HG03442 (cell line): ENCODE measurements around the gene SPAG4.
A peak's percentile ranks its signal among the peaks of the same experiment; 100 is the strongest.

Source experiments
- ATAC-seq: cut with Tn5 transposase; IDR thresholded peaks from one replicate; pipeline ENCODE4 v1.9.1; 2021; ENCODE audit warnings: mild to moderate bottlenecking, moderate library complexity; ENCODE audit not compliant: unreplicated experiment

Gene SPAG4

DNA sequence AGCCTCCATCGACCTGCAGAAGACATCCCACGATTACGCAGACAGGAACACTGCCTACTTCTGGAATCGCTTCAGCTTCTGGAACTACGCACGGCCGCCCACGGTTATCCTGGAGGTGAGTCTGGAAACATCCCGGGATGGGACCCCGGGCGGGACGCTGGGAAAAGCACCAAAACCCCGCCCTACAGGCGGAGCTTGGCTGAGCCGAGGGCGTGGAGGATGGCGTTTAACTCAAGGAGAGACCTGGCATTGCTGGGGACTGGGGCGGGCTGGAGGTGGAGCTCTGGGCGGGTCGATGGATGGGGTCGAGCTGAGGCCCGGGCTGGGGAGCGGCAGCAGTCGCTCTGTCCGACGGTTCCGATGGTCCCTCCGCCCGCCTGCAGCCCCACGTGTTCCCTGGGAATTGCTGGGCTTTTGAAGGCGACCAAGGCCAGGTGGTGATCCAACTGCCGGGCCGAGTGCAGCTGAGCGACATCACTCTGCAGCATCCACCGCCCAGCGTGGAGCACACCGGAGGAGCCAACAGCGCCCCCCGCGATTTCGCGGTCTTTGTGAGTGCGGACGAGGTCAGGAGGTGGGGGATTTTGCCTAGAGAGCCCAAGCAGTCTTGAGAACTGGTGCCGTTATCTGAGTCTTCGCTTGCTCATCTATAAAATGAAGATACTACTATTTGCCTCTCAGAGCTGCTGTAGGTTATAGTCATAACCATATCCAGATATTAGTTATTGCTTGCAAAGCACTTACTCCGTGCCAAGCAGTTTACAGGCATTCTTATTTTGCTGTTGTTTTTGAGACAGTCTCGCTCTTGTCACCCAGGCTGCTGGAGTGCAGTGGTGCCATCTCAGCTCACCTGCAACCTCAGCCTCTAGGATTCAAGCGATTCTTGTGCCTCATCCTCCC, 3.8 kb downstream of the SPAG4 start:
- ATAC-seq, result peak; percentile 27

DNA sequence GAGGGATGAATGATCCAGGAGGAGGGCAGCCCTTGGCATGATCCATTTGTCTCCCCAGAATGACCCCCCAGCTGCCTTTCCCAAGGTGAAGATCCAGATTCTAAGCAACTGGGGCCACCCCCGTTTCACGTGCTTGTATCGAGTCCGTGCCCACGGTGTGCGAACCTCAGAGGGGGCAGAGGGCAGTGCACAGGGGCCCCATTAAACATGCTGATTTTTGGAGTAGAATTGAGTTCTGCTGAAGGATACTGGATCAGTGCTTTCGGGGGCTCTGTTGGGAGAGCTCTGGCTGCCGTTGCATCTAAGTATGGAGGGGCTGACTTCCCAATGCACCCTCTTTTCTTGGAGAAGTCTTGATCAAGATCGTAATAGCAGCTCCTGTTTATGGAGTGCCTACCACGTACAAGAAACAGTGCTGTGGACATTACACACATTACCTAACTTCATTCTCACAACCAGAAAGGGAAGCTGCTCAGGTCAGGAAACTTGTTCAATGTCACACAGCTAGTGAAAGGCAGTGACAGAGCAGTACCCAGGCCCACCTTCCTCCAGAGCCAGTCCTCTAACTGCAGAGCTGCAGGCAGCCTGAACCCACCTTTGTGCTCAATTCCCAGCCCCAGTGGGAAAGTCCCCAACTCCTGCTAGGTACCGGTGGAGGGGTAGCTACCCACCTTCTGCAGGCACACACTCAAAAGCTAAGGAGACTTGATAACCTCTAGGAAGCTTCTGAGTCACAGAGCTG, 5.4 kb downstream of the SPAG4 start:
- no peak for ATAC-seq

DNA sequence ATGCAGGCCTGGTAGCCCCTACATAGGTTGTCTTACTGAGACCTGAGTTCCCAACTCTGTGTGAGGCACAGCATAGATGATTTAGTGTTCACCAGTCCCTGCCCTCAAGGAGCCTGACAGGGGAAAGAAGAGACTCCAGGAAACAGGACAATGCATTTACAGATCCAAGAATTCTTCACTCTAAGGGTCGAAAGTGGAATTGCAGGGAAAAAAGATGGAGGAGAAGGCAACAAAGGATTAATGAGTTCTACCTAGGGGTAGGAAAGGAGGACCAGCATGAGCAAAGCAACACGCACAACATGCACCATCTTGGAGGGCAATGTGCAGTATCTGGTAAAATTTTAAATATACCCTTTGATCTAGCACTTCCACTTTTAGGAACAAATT, 5.9 kb downstream of the SPAG4 start:
- no peak for ATAC-seq

DNA sequence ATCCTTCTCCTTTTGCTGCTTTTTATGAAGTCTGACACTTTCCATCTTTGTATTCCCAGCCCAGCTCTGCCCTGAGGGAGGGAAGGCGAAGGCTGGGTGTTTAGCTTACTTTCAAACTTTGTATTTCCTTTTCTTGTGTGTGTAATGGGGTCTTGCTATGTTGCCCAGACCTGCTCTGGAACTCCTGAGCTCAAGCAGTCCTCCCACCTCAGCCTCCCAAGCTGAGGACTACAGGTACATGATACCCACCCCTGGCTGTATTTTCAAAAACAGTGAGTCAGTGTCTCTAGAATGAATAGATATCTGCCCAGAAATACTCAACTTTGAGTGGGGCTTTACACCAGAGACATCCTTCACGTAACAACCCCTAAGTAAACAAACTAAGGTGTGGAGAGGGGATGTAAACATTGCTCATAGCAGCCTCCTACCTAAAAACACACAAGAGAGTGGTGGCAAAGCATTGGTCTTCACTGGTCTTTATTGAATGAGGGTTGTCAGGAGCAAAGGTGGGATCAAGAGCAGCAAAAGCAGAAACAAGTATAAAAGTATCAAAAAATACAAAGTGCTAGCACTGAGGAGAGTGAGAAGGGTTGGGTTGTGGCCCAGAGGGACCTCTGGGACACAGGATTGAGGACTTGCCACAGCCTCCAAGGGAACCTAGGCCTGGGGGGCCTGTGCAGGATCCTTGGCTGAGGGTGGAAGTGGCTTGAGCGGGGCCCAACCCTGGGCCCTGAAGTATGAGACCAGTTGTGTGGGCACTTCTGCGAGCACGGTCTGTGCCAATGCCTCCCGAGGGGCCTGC, 10.2 kb downstream of the SPAG4 start:
- ATAC-seq, result no peak

DNA sequence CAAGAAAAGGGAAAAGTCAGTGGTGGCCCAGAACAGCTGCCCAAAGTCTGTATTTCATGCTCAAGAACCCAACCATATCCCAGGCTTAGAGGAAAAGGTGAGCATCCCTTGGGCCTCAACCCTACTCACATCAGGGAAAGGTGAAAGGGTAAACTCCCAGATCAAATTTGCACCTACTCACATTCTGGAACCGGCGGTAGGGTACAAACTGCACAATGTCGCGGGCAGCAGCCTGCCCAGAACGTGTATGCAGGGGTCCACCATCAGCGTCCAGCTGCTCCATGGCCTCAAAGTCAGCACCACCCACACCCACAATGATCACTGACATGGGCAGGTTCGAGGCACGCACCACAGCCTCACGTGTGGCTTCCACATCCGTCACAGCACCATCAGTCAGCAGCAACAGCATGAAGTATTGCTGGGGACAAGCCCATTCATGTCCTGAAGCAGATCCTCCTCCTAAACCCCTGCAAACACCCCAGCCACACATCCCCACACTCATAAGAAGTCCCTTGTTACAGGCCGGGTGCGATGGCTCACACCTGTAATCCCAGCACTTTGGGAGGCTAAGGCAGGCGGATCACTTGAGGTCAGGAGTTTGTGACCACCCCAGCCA, 10.9 kb downstream of the SPAG4 start:
- ATAC-seq, result no peak

DNA sequence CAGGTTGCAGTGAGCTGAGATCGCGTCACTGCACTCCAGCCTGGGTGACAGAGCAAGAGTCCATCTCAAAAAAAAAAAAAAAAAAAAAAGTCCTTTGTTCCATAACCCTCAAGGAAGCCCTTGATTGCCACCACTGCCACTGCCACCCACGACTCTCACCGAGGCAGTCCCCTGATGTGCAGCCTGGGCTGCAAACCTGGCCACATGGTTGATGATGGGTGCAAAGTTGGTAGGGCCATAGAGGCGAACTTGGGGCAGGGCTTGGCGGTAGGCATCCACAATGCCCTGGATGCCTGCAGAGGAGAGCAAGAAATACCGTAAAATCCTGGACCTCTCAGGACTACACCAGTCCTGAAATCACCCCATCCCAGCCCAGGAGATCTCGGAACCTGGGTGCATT, 11.5 kb downstream of the SPAG4 start:
- ATAC-seq, result no peak

DNA sequence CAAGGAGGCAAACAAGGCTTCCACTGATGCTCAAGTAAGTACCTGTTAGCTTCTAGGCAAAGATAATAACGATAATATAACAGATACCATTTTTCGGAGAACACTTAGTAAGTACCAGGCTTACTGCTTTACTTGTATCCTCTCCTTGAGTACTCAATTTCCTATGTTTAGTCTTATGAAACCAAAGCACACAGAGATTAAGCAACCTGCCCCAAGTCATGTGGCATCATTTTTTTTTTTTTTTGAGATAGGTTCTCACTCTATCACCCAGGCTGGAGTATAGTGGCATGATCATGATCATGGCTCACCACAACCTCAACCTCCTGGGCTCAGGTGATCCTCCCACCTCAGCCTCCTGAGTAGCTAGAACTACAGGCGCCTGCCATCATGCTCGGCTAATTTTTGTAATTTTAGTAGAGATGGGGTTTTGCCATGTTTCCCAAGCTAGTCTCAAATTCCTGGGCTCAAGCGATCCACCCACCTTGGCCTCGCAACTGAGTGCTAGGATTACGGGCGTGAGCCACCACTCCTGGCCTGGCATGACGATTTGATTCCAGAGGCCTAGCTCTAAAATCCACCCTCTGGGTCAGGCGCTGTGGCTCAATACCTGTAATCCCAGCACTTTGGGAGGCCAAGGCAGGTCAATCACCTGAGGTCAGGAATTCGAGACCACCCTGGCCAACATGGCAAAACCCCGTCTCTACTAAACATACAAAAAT, 14.0 kb downstream of the SPAG4 start:
- ATAC-seq, result no peak

DNA sequence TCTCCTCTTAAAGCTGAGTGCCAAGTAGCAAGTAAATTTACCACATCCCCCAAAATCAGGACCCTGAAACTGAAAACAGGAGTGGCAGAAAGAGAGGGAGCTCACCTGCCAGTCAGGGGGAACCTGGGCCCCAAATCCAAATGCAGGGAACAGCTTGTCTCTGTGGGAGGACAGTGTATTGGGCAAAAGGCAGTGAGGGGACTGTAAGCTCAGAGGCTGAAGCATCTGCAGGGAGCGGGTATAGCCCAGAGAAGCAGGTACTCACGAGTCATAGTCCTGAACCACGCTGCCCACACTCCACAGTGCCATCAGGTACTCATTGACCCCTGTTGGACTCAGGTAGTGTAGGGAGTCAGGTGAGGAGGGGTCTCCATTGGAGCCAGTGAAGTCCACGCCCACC, 15.0 kb downstream of the SPAG4 start:
- ATAC-seq, result no peak

DNA sequence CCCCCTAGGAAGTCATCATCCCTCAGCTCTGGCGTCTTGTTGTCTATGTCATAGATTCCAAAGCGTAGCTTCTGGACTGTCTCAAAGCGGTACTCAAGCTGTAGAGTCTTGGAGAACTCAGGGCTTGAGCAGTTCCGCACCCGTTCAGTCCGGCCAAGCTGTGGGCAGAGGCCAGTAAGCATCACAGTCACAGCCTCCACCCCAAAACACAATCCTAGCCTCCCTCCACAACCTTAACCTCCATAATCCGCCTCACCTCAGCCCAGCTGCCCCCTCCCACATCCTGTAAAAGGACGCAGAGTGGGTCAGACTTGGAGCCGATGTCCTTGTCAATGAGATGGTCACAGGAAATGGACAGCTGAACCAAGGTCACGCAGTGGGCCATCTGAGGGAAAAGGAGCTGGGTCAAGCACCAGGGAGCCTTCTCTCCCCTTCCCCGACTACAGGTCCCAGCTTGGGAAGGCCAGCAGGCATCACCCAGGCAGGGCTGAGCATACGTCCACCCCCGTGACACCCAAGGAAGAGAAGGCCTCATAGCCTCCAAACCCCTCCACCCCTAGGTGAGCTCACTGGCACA, 17.0 kb downstream of the SPAG4 start:
- ATAC-seq, result no peak

DNA sequence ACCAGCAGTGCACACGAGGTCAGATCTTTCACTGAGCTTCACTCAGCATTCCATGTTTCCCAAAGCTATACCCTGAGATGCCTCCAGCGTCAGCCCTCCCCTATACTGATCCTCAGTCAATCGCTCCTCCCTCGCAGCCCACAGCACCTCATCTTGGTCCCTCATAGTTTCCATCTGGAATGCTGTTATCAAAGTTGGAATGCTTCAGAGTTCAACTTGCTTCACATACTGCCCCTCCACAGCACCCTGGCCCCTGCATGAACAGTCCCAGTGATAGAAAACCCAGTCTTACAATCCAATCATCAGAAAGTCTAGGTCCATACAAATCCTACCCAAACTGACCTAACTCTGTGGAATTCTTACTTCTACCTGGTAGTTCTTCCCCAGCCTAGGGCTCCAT, 20.0 kb downstream of the SPAG4 start:
- ATAC-seq, result no peak

DNA sequence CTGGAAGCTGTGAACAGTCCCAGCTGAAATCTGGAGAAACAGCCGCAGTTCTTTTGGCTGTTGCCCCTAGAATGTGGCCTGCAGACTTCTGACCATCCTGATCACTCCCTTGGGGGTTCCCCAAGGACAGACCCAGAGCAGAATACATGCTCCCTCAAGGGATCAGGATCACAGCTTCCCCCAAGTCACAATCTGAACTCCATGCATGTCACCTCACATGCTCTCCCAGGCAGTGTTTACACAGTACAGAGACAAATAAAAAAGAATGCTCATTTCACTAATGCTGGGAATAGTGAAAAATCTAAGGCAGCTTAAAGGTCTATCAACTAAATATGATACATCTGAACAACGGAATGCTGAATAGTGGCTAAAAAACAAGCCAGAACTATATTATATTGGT, 20.5 kb downstream of the SPAG4 start:
- no peak for ATAC-seq

DNA sequence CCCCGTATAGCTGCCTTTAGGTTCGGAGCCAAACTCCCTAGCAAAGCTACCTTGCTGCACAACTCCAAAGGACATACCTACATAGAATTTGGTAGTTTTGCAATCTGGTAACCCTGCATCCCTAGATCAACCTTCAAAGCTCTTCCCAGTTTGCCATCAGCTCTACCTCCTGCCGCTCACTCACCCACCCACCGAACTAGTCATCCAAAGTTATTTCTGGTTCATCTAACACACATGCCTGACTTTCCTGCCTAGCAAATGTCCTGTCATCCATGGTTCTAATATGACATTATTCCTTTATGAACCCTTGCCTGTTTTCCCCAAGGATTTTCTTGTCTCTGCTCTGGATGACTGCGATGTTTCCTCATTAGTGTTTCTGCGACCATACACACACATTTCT, 21.6 kb downstream of the SPAG4 start:
- ATAC-seq, result no peak

DNA sequence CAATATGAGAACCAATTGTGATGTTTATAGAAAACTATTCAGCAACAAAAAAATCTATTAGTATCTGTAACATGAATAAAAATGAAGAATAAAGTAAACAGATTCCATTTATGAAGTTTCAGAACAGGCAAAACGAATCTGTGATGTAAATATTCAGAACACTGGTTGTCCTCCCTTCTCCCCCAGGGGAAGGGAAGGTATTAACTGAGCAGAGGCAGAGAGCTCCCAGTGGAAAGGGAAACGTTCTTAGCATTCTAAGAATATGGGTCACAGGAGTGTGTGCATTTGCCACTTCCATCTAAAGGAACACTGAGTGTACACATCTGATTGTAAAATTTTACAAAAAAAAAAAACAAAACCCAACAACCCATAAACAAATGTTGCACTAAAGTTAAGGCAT, 23.1 kb downstream of the SPAG4 start:
- ATAC-seq, result no peak

DNA sequence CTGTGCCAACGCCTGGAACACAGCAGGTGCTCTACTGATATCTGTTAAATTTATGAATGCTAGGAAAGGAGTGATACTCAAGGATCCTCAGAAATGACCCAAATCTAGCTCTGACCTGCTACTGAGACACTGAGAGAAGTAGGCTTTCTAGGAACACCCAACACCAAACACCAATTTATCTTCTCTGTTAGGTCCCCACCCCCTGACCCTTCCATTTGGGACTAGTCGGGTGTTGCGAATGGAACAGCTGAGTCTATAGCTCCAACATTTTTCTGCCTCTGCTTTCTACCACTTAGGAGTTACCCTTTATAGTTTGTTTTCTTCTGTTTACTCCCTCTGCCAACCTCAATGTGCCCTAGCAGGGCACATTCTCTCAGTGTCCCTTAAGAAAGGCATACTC, 25.1 kb downstream of the SPAG4 start:
- ATAC-seq, result no peak

DNA sequence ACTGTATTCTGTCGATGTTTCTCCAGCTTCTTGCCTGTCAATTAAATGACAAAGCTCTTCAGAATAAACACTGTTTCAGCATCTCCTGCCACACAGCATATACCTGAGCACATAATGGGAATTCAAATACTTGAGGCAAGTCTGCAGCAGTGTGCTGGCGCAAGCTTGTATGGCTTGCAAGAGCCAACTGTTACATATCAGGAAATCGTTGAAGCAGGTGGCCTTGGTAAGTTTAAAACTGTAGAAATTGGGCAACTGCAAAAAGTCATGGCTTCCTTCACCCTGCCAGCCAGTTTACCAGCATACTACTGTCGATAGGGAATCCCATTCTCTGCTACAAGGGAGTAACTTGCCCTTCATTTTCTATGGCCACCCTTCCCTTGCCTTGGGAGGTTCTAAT, 26.1 kb downstream of the SPAG4 start:
- ATAC-seq, result no peak

DNA sequence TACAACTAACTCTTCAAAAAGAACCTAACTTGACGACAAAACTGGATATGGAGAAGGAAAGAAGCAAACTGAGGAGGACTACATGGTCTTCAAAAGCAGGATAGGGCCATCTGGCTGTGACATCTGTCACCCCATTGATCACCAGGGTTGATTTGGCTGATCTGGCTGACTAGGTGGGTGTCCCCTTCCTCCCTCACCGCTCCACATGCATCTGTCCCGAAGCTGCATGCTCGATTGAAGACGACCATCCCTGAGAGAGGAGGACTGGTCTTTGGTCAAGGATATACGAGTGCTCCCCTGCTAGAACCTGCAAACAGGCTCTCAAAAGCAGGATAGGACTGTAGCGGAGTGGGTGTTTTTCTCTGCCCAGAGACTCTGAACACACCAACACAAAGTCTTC, 27.4 kb downstream of the SPAG4 start:
- no peak for ATAC-seq

DNA sequence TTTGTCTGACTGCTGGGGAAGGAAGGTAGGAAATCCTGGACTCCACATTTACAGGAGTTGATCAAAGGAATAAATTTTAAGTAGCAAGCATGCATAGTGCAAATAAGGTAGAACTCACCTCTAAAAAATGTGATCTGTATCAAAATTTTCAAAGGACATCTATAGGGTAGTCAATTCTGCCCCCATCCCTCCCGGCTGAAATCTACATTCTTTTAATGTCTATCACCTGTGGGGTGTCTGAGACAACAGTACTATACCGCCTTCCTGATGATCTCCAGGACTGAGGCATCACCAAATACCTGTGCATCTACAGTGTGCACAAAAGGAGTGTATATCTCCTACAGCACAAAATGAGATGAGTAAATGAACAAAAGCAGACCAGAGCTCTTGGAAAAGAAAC, 29.2 kb downstream of the SPAG4 start:
- ATAC-seq, result no peak

DNA sequence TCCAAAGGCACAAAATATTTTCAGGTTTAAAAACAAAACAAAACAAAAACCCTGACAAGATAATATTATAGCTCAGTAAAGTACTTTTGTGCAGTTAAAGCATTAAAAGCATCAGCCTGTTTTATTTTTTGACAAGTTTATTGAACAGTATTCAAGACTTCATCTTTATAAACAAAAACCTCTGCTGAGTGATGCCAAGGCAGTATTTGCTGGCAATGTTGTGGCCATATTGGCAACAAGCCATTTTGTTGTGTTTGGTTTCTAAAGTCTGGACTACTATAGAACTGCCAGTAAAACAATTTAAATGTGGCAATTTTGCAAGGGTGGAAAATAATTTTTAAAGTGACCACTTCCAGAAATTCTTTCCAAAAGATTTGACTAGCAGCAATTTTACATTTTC, 33.2 kb downstream of the SPAG4 start:
- no peak for ATAC-seq

DNA sequence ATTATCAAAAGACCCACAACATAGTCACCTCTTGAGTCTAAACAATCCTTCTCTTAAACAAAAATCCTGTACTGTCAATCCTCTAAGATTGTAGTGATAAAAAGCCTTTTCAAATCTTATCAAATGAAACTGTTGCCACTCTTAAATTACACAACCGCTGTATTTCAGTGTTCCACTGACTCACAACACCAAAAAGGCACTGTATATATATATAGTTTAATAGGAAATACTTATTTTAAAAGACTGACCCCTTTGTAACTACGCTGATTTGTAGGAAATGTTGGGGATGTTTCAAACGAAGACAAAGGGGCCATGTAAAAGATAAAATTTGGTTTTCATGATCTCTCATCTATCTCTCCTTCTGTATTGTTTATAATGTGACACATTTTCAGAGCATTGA, 35.0 kb downstream of the SPAG4 start:
- no peak for ATAC-seq

DNA sequence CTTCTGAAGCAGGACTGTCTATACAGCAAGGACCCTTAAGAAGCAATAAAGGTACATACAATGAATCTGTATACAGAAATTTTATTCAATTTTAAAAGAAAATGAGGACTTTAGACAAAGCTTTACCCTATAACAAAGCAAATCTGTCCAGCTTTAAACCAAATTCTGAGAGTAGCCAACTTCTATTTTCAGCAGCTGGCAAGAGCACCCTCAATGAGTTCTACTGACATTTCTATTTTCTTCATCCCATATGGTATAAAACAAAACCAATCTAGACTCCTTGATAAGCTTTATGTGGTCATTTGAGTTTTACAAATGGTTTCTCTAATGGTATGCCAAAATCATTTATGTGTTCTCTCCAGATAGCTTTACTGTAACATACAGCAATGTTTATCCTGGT, 36.3 kb downstream of the SPAG4 start:
- no peak for ATAC-seq
